IMR-90 (cell line): ENCODE results near the gene LCN10. TPM values are rescaled to one million over a fixed set of nuclear protein-coding genes. Genes with fewer than 3 reads are reported as not detected.

ENCODE experiments used
- ATAC-seq: fragments of 200-7000 bp; cut with Tn5 transposase; 2 replicates; pipeline ENCODE4 v1.9.1; 2020; ENCODE audit warnings: low read depth, mild to moderate bottlenecking, moderate library complexity
- BruUV-seq: library from RNA; stranded (reverse); fragments of 400-500 nt; replicated peaks from 2 replicates; lab custom pipeline; 2021; lab: Mats Ljungman, UMichigan
- CTCF ChIA-PET: fragments of 300-600 bp; formaldehyde crosslinking; extraction: SDS; loops from one replicate; lab custom pipeline; 2021; ENCODE audit warnings: antibody characterized with exemption; lab: Yijun Ruan, JAX
- POLR2A ChIA-PET: fragments of 300-600 bp; sonication (Branson Sonifier 250); formaldehyde crosslinking; loops from one replicate; lab custom pipeline; 2022; ENCODE audit warnings: antibody characterized with exemption; ENCODE audit not compliant: unreplicated experiment; lab: Charles Lee
- DNase-seq: peaks from one replicate; pipeline ENCODE4 v3.0.0; 2013
- H2AFZ ChIP-seq: replicated peaks from 2 replicates; pipeline ENCODE3; 2013; ENCODE audit warnings: low read length, mild to moderate bottlenecking; ENCODE audit not compliant: poor library complexity
- H2AK5ac ChIP-seq: 2 replicates; pipeline ENCODE4 v1.6.1; 2013; ENCODE audit warnings: low read depth, low read length, inconsistent platforms
- H2AK9ac ChIP-seq: replicated peaks from 2 replicates; pipeline ENCODE3; 2013; ENCODE audit warnings: mild to moderate bottlenecking, low read depth, low read length, moderate library complexity; ENCODE audit not compliant: poor library complexity
- H2BK120ac ChIP-seq: 2 replicates; pipeline ENCODE4 v1.6.1; 2013; ENCODE audit warnings: low read depth, low read length, inconsistent platforms
- H2BK15ac ChIP-seq: 3 replicates; pipeline ENCODE4 v1.6.1; 2013; ENCODE audit warnings: low read depth, low read length, inconsistent platforms
- H2BK20ac ChIP-seq: 2 replicates; pipeline ENCODE4 v1.6.1; 2013; ENCODE audit warnings: low read depth, mild to moderate bottlenecking, inconsistent platforms, low read length, moderate library complexity
- H2BK5ac ChIP-seq: 2 replicates; pipeline ENCODE4 v1.6.1; 2013; ENCODE audit warnings: mild to moderate bottlenecking, low read depth, low read length, inconsistent platforms; ENCODE audit not compliant: poor library complexity, severe bottlenecking
- H3K14ac ChIP-seq: replicated peaks from 2 replicates; pipeline ENCODE4 v1.6.1; 2013; ENCODE audit warnings: low read depth, low read length, inconsistent platforms
- H3K18ac ChIP-seq: 2 replicates; pipeline ENCODE4 v1.6.1; 2013; ENCODE audit warnings: low read depth, low read length, control low read depth
- H3K23ac ChIP-seq: 2 replicates; pipeline ENCODE4 v1.6.1; 2013; ENCODE audit warnings: low read depth, low read length, inconsistent platforms
- H3K27ac ChIP-seq: 2 replicates; pipeline ENCODE4 v1.5.1; 2013; ENCODE audit warnings: mild to moderate bottlenecking, control low read depth, low read length; ENCODE audit not compliant: insufficient read depth
- H3K27me3 ChIP-seq: 2 replicates; pipeline ENCODE4 v1.6.1; 2013; ENCODE audit warnings: low read length; ENCODE audit not compliant: control insufficient read depth, insufficient read depth
- H3K36me3 ChIP-seq: 2 replicates; pipeline ENCODE4 v1.6.1; 2013; ENCODE audit warnings: low read length, mixed read lengths; ENCODE audit not compliant: control insufficient read depth, insufficient read depth
- H3K4ac ChIP-seq: 2 replicates; pipeline ENCODE4 v1.6.1; 2013; ENCODE audit warnings: low read depth, low read length, inconsistent platforms
- H3K4me1 ChIP-seq: 2 replicates; pipeline ENCODE4 v1.6.1; 2013; ENCODE audit warnings: low read length, mixed read lengths; ENCODE audit not compliant: control insufficient read depth, insufficient read depth
- H3K4me2 ChIP-seq: 2 replicates; pipeline ENCODE4 v1.6.1; 2013; ENCODE audit warnings: low read depth, mild to moderate bottlenecking, control low read depth, low read length, moderate library complexity
- H3K4me3 ChIP-seq: 2 replicates; pipeline ENCODE4 v1.5.1; 2013; ENCODE audit warnings: low read depth, mild to moderate bottlenecking, control low read depth, low read length, moderate library complexity; ENCODE audit not compliant: insufficient read depth
- H3K56ac ChIP-seq: 2 replicates; pipeline ENCODE4 v1.6.1; 2013; ENCODE audit warnings: low read length, inconsistent platforms; ENCODE audit not compliant: insufficient read depth; ENCODE audit errors: extremely low read depth
- H3K79me1 ChIP-seq, 2 experiments: 2 replicates each; pipeline ENCODE4 v1.6.1; 2013; ENCODE audit warnings: low read length in 2 of 2, inconsistent platforms in 1 of 2, low read depth in 1 of 2
- H3K9ac ChIP-seq: 2 replicates; pipeline ENCODE4 v1.6.1; 2013; ENCODE audit warnings: low read depth, low read length, control low read depth
- H3K9me1 ChIP-seq: 2 replicates; pipeline ENCODE4 v1.6.1; 2013; ENCODE audit warnings: low read length, inconsistent platforms; ENCODE audit not compliant: insufficient read depth
- H3K9me3 ChIP-seq: 2 replicates; pipeline ENCODE4 v1.6.1; 2013; ENCODE audit warnings: low read length; ENCODE audit not compliant: control insufficient read depth, insufficient read depth
- H4K20me1 ChIP-seq: 2 replicates; pipeline ENCODE4 v1.6.1; 2013; ENCODE audit warnings: low read length, inconsistent platforms; ENCODE audit not compliant: insufficient read depth
- H4K5ac ChIP-seq: 2 replicates; pipeline ENCODE4 v1.6.1; 2013; ENCODE audit warnings: mild to moderate bottlenecking, low read depth, low read length, control low read depth
- H4K8ac ChIP-seq, 2 experiments: 2 replicates each; pipeline ENCODE4 v1.6.1; 2013; ENCODE audit warnings: low read depth in 2 of 2, low read length in 2 of 2, control low read depth in 1 of 2, inconsistent platforms in 1 of 2
- H4K91ac ChIP-seq: 2 replicates; pipeline ENCODE4 v1.6.1; 2013; ENCODE audit warnings: low read depth, low read length, inconsistent platforms; ENCODE audit not compliant: insufficient read depth
- BHLHE40 ChIP-seq: fragments of 150-350 bp; IDR thresholded peaks from 2 replicates; pipeline ENCODE4 v1.6.1; 2016; ENCODE audit warnings: mild to moderate bottlenecking, low read depth, low read length
- CEBPB ChIP-seq: IDR thresholded peaks from 2 replicates; pipeline ENCODE4 v1.6.1; 2012; ENCODE audit warnings: low read depth, low read length, improper control_type of control experiment
- CHD1 ChIP-seq: IDR thresholded peaks from 2 replicates; pipeline ENCODE4 v1.6.1; 2012; ENCODE audit warnings: low read depth, low read length, improper control_type of control experiment
- CTCF ChIP-seq: conservative IDR thresholded peaks from 2 replicates; pipeline ENCODE4 v1.5.1; 2012; ENCODE audit warnings: mild to moderate bottlenecking, low read depth, low read length, improper control_type of control experiment
- FOS ChIP-seq: fragments of 150-350 bp; IDR thresholded peaks from 2 replicates; pipeline ENCODE4 v1.6.1; 2016; ENCODE audit warnings: low read depth, low read length
- MAFK ChIP-seq: IDR thresholded peaks from 2 replicates; pipeline ENCODE4 v1.6.1; 2012; ENCODE audit warnings: low read depth, low read length, improper control_type of control experiment
- MAZ ChIP-seq: IDR thresholded peaks from 2 replicates; pipeline ENCODE4 v1.6.1; 2012; ENCODE audit warnings: low read depth, mild to moderate bottlenecking, low read length, improper control_type of control experiment, moderate library complexity, borderline replicate concordance
- MXI1 ChIP-seq: IDR thresholded peaks from 2 replicates; pipeline ENCODE4 v1.6.1; 2012; ENCODE audit warnings: low read depth, mild to moderate bottlenecking, low read length, moderate library complexity, borderline replicate concordance
- NFE2L2 ChIP-seq: fragments of 150-350 bp; IDR thresholded peaks from 2 replicates; pipeline ENCODE4 v1.6.1; 2016; ENCODE audit warnings: low read depth, mild to moderate bottlenecking, low read length
- POLR2A ChIP-seq: IDR thresholded peaks from 2 replicates; pipeline ENCODE4 v1.6.1; 2012; ENCODE audit warnings: mild to moderate bottlenecking, low read depth, low read length
- RAD21 ChIP-seq: IDR thresholded peaks from 2 replicates; pipeline ENCODE4 v1.6.1; 2012; ENCODE audit warnings: low read length, improper control_type of control experiment
- RCOR1 ChIP-seq: IDR thresholded peaks from 2 replicates; pipeline ENCODE4 v1.6.1; 2012; ENCODE audit warnings: mild to moderate bottlenecking, low read length, improper control_type of control experiment; ENCODE audit not compliant: insufficient replicate concordance
- RFX5 ChIP-seq: IDR thresholded peaks from 2 replicates; pipeline ENCODE4 v1.8.0; 2012; ENCODE audit warnings: low read depth, mild to moderate bottlenecking, low read length, moderate library complexity
- SMC3 ChIP-seq: fragments of 150-350 bp; IDR thresholded peaks from 2 replicates; pipeline ENCODE4 v1.6.1; 2016; ENCODE audit warnings: low read depth, mild to moderate bottlenecking, antibody characterized with exemption, low read length, moderate library complexity
- WGBS, 2 experiments: methylation state at CpG; one replicate each; pipeline versions ENCODE4 v1.1.5 to v1.1.7; 2013; ENCODE audit warnings: missing lambda C conversion rate in 2 of 2; ENCODE audit not compliant: insufficient read length in 1 of 2; ENCODE audit errors: extremely low coverage in 2 of 2; 5-methylcytosine and 5-hydroxymethylcytosine counted together
- dilution Hi-C: fragments of 300-500 bp; cut with HindIII; formaldehyde crosslinking; loops from one replicate; pipeline ENCODE4 v1.14.3; 2018; ENCODE audit warnings: low sequenced_read_pairs; ENCODE audit not compliant: unreplicated experiment
- in situ Hi-C: fragments of 300-500 bp; cut with MboI; formaldehyde crosslinking; loops from 3 replicates; pipeline ENCODE4 v1.14.3; 2019; ENCODE audit warnings: low sequenced_read_pairs, inconsistent platforms, mixed read lengths
- intact Hi-C: fragments of 100-400 bp; cut with micrococcal nuclease; formaldehyde crosslinking; loops from 2 replicates; pipeline ENCODE4 v1.10.0; 2022
- polyA plus RNA-seq, 3 experiments: library from polyadenylated mRNA; depleted of rRNA; stranded (reverse); fragments of >200 nt; gene quantifications; 2 replicates each; pipeline ENCODE4 v1.2.3, GENCODE V29; 2012; ENCODE audit warnings: low replicate concordance in 1 of 3
- total RNA-seq: library from RNA; depleted of rRNA; stranded (reverse); fragments of >200 nt; gene quantifications from 2 replicates; pipeline ENCODE4 v1.2.3, GENCODE V29; 2012
- TF ChIP-seq, protein P1 (sequence below): fragments of 150-350 bp; IDR thresholded peaks from 2 replicates; pipeline ENCODE4 v1.6.1; 2016; ENCODE audit warnings: low read depth, mild to moderate bottlenecking, low read length, moderate library complexity, borderline replicate concordance

Gene LCN10
- total and polyA plus RNA-seq, 2 of the 4 experiments (the other 2 are of a cell fraction) = not detected

DNA sequence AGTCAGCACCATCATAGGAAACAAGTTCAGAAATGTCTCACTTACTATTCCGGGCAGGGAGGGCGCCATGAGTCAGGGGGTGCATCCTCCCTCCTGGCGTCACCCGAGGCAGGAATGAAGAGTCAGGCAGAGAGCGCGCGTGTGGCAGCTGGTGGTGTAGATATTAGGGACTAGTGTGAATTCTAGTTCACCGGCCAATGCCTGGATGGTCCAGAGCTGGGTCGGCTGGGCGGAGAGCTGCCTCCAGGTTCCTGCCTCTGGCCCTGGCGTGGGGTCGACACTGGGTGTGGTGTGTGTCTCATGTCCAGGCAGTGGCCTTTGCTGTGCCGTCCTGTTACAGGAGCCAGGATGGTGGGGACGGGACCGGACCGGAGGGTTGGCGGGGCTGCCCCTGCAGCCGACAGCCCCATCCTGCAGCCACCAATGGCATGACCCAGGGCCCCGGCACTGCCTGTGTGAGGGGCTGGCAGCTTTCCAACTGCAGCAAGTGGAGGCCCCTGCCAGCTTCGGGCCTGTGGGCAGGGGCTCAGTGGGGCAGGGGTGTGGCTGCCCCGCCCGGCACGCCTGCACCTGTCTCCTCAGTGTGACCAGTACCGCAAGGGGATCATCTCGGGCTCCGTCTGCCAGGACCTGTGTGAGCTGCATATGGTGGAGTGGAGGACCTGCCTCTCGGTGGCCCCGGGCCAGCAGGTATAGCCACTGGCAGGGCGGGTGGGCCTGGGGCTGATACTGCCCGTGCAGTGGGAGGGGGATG, 21.2 kb downstream of the LCN10 start:
- in situ Hi-C loops = no loop called here
- peak; percentile 45 for ATAC-seq
- Histone ChIP-seq H3K18ac (no peak overlapping the region), H2BK15ac (no peak overlapping the region), H2AK5ac (peak overlapping the region; percentile 8; the same call in 1 of the 2 replicates), H2BK5ac (no peak overlapping the region), H3K4me1 (peaks cover 19% of the 10 kb centered on the region), H3K56ac (no peak overlapping the region), H4K91ac (no peak overlapping the region), H3K9ac (no peak overlapping the region), H2AK9ac (peak overlapping the region; percentile 78), H4K8ac (no peak overlapping the region), H3K4me2 (no peak overlapping the region), H4K20me1 (peaks cover 67% of the 10 kb centered on the region), H2AFZ (peak overlapping the region; percentile 58), H3K14ac (no peak overlapping the region; the same call in 1 of the 2 replicates), H3K79me1 (peaks cover 8 to 37% of the 10 kb centered on the region in 2 experiments), H3K9me3 (no peaks in the 10 kb centered on the region), H2BK20ac (no peak overlapping the region), H3K23ac (no peak overlapping the region), H3K4me3 (no peak overlapping the region), H3K27me3 (no peaks in the 10 kb centered on the region), H3K9me1 (peaks cover 16% of the 10 kb centered on the region), H2BK120ac (no peak overlapping the region), H3K27ac (no peak overlapping the region), H3K36me3 (peaks cover 47% of the 10 kb centered on the region), H3K4ac (no peak overlapping the region), H4K5ac (no peak overlapping the region)
- POLR2A ChIA-PET = interaction anchor here (0.6 kb wide), 1 partner anchor 200 kb away, joined by 3 read pairs; no protein-coding TSS in a partner anchor
- BruUV-seq = no TSS peak
- 78% methylated on average over 12 of the region's 30 CpGs; no CpG with 5 or more reads in 1 of the 2 experiments for WGBS, 2 experiments
- peak; percentile 80 for DNase-seq
- CTCF ChIA-PET = no interaction called here
- intact Hi-C loops = no loop called here
- dilution Hi-C loops = no loop called here
- TF ChIP-seq RFX5 (no peak), MAZ (peak; percentile 52; the same call in 1 of the 2 replicates), POLR2A (no peak), CEBPB (no peak), CTCF (no peak), FOS (0 out of 2 replicates have a peak, but pooled peaks have one; percentile 31), MXI1 (no peak), NFE2L2 (no peak), RAD21 (no peak), MAFK (peak; percentile 4; the same call in 1 of the 2 replicates), SMC3 (no peak), CHD1 (no peak), BHLHE40 (peak; percentile 43), RCOR1 (no peak)
- TF ChIP-seq, protein P1, sequence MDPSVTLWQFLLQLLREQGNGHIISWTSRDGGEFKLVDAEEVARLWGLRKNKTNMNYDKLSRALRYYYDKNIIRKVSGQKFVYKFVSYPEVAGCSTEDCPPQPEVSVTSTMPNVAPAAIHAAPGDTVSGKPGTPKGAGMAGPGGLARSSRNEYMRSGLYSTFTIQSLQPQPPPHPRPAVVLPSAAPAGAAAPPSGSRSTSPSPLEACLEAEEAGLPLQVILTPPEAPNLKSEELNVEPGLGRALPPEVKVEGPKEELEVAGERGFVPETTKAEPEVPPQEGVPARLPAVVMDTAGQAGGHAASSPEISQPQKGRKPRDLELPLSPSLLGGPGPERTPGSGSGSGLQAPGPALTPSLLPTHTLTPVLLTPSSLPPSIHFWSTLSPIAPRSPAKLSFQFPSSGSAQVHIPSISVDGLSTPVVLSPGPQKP = no peak
